K562 (cell line): Measurements from ENCODE around the gene SLC19A1. TPM values are rescaled to one million over a fixed set of nuclear protein-coding genes. Genes with fewer than 3 reads are reported as not detected.

Experiments used
- ATAC-seq: fragments of 200-7000 bp; cut with Tn5 transposase; 3 replicates; pipeline ENCODE4 v1.9.1; 2020; ENCODE audit warnings: moderate library complexity
- BruUV-seq: library from RNA; stranded (reverse); fragments of 400-500 nt; replicated peaks from 2 replicates; lab custom pipeline; 2021; lab: Mats Ljungman, UMichigan
- CTCF ChIA-PET: fragments of 300-600 bp; formaldehyde crosslinking; extraction: SDS; loops from one replicate; lab custom pipeline; 2021; ENCODE audit warnings: low intra/inter-chr PET ratio; lab: Yijun Ruan, JAX
- POLR2A ChIA-PET: fragments of 300-600, 350-650 bp; sonication (Branson Sonifier 250); formaldehyde crosslinking; extraction: SDS; loops from one replicate; lab custom pipeline; 2021; ENCODE audit warnings: antibody characterized with exemption, inconsistent platforms; lab: Yijun Ruan, JAX
- DNase-seq, 4 experiments: peaks; one replicate each; pipeline versions ENCODE4 v3.0.0 to v3.0.0-alpha.2; 2011 to 2018; ENCODE audit warnings: low spot score in 3 of 4, mixed read lengths in 3 of 4; ENCODE audit errors: extremely low read depth in 1 of 4
- FAIRE-seq: peaks from 2 replicates; lab custom pipeline; 2011; peaks lifted over from hg19 to GRCh38; lab: Jason Lieb, UNC
- H2AFZ ChIP-seq: 2 replicates; pipeline ENCODE4 v1.6.0; 2011; ENCODE audit warnings: low read depth, low read length, control low read depth, inconsistent platforms
- H3K27ac ChIP-seq: fragments of 200-600 bp; 3 replicates; pipeline ENCODE4 v1.8.0; 2011; ENCODE audit warnings: low read depth, mild to moderate bottlenecking, control low read depth, inconsistent platforms, low read length, moderate library complexity, mixed read lengths; ENCODE audit errors: extremely low read depth
- H3K27me3 ChIP-seq, 2 experiments: fragments of 300-600 bp in 1 of 2; 2 replicates in 1 of 2; 3 replicates in 1 of 2; pipeline versions ENCODE4 v1.6.0 to v1.8.0; 2011; ENCODE audit warnings: inconsistent platforms in 2 of 2, low read length in 2 of 2, mild to moderate bottlenecking in 1 of 2, mixed read lengths in 1 of 2, moderate library complexity in 1 of 2; ENCODE audit not compliant: control insufficient read depth in 2 of 2, insufficient read depth in 2 of 2
- H3K36me3 ChIP-seq: fragments of 300-600 bp; 3 replicates; pipeline ENCODE4 v1.8.0; 2011; ENCODE audit warnings: mild to moderate bottlenecking, low read length, inconsistent platforms; ENCODE audit not compliant: control insufficient read depth, insufficient read depth
- H3K4me1 ChIP-seq, 2 experiments: fragments of 200-600 bp in 1 of 2; replicated peaks in 1 of 2; 2 replicates in 1 of 2; 3 replicates in 1 of 2; pipeline versions ENCODE4 v1.5.1 to v1.8.0; 2011; ENCODE audit warnings: inconsistent platforms in 2 of 2, low read length in 2 of 2, mild to moderate bottlenecking in 1 of 2, mixed read lengths in 1 of 2, moderate library complexity in 1 of 2; ENCODE audit not compliant: control insufficient read depth in 2 of 2, insufficient read depth in 2 of 2
- H3K4me2 ChIP-seq: 2 replicates; pipeline ENCODE4 v1.6.1; 2011; ENCODE audit warnings: low read length, control low read depth, inconsistent platforms, mixed read lengths; ENCODE audit not compliant: insufficient read depth
- H3K4me3 ChIP-seq: fragments of 200-600 bp; sonication (generic), shearing (Covaris generic); 2 replicates; pipeline ENCODE4 v1.5.1; 2016; ENCODE audit warnings: control low read depth, inconsistent platforms
- H3K79me2 ChIP-seq: fragments of 200-600 bp; 3 replicates; pipeline ENCODE4 v1.8.0; 2011; ENCODE audit warnings: low read length, inconsistent platforms; ENCODE audit not compliant: control insufficient read depth, insufficient read depth
- H3K9ac ChIP-seq, 2 experiments: 2 replicates each; pipeline versions ENCODE4 v1.6.0 to v1.6.1; 2011; ENCODE audit warnings: low read depth in 2 of 2, low read length in 2 of 2, control low read depth in 1 of 2, inconsistent platforms in 1 of 2, mild to moderate bottlenecking in 1 of 2, mixed read lengths in 1 of 2; ENCODE audit not compliant: insufficient read depth in 1 of 2
- H3K9me1 ChIP-seq: one replicate; pipeline ENCODE4 v1.6.0; 2011; ENCODE audit warnings: inconsistent platforms, mild to moderate bottlenecking, low read length, moderate library complexity; ENCODE audit not compliant: control insufficient read depth, insufficient read depth
- H3K9me3 ChIP-seq: replicated peaks from 2 replicates; pipeline ENCODE4 v1.5.1; 2011; ENCODE audit warnings: low read depth, low read length, inconsistent platforms; ENCODE audit not compliant: control insufficient read depth, insufficient read depth
- H4K20me1 ChIP-seq: replicated peaks from 2 replicates; pipeline ENCODE4 v1.6.1; 2011; ENCODE audit warnings: low read length, inconsistent platforms, mixed read lengths; ENCODE audit not compliant: control insufficient read depth, insufficient read depth
- GATAD2A ChIP-seq: fragments of 450-650 bp; IDR thresholded peaks from 2 replicates; pipeline ENCODE4 v1.6.1; 2017
- HBP1 ChIP-seq: fragments of 450-650 bp; formaldehyde crosslinking; IDR thresholded peaks from 2 replicates; pipeline ENCODE4 v1.4.0; 2022; ENCODE audit warnings: missing genetic modification characterization
- HMGXB4 ChIP-seq: sonication (generic); formaldehyde crosslinking; IDR thresholded peaks from 2 replicates; pipeline ENCODE4 v1.8.1; 2023; ENCODE audit warnings: mild to moderate bottlenecking, missing genetic modification reagents
- HOXB6 ChIP-seq: fragments of 250-450 bp; sonication (Bioruptor Pico); IDR thresholded peaks from 2 replicates; pipeline ENCODE4 v1.5.1; 2022; ENCODE audit warnings: mild to moderate bottlenecking, borderline replicate concordance
- MTA2 ChIP-seq: fragments of 450-650 bp; IDR thresholded peaks from 2 replicates; pipeline ENCODE4 v1.6.1; 2016; ENCODE audit warnings: low read depth
- NFATC3 ChIP-seq: fragments of 450-650 bp; IDR thresholded peaks from 2 replicates; pipeline ENCODE4 v1.6.1; 2017; ENCODE audit warnings: mild to moderate bottlenecking
- POLR2A ChIP-seq: fragments of 450-650 bp; conservative IDR thresholded peaks from 2 replicates; pipeline ENCODE4 v1.6.1; 2016
- POLR2B ChIP-seq: fragments of 450-650 bp; IDR thresholded peaks from 2 replicates; pipeline ENCODE4 v1.6.1; 2018; ENCODE audit warnings: low read depth; ENCODE audit not compliant: partially characterized antibody
- SMC3 ChIP-seq: conservative IDR thresholded peaks from 2 replicates; pipeline ENCODE4 v1.6.1; 2011; ENCODE audit warnings: low read depth, low read length, improper control_type of control experiment; ENCODE audit not compliant: insufficient read depth
- SRSF3 ChIP-seq: fragments of 200-400 bp; formaldehyde crosslinking; IDR thresholded peaks from 2 replicates; pipeline ENCODE4 v1.6.1; 2016; ENCODE audit warnings: mild to moderate bottlenecking, low read length, moderate library complexity; ENCODE audit not compliant: insufficient read depth
- SUPT5H ChIP-seq: fragments of 450-650 bp; IDR thresholded peaks from 2 replicates; pipeline ENCODE4 v1.6.1; 2016
- TCF7 ChIP-seq: sonication (generic); IDR thresholded peaks from 2 replicates; pipeline ENCODE4 v1.6.1; 2016; ENCODE audit warnings: antibody characterized with exemption, borderline replicate concordance
- THRB ChIP-seq: fragments of 450-650 bp; formaldehyde crosslinking; conservative IDR thresholded peaks from 2 replicates; pipeline ENCODE4 v1.4.0; 2022; ENCODE audit warnings: mild to moderate bottlenecking, missing genetic modification characterization
- ZBTB2 ChIP-seq: fragments of 450-650 bp; IDR thresholded peaks from 2 replicates; pipeline ENCODE4 v1.6.1; 2016; ENCODE audit warnings: antibody characterized with exemption
- ZBTB5 ChIP-seq: fragments of 450-650 bp; IDR thresholded peaks from 2 replicates; pipeline ENCODE4 v1.6.1; 2017; ENCODE audit warnings: antibody characterized with exemption
- WGBS: fragments of 100-300 bp; shearing (Covaris generic); methylation state at CpG from one replicate; pipeline ENCODE4 v1.1.6; 2016; ENCODE audit warnings: low coverage, mixed read lengths; ENCODE audit not compliant: insufficient coverage; ENCODE audit errors: missing lambda C conversion rate; 5-methylcytosine and 5-hydroxymethylcytosine counted together
- in situ Hi-C: fragments of 300-500 bp; cut with MboI; formaldehyde crosslinking; loops from 4 replicates; pipeline ENCODE4 v1.15.0; 2018; ENCODE audit warnings: inconsistent platforms, mixed read lengths
- intact Hi-C: fragments of 100-400 bp; cut with micrococcal nuclease; formaldehyde crosslinking; loops from 2 replicates; pipeline ENCODE4 v1.14.2; 2022
- polyA plus RNA-seq, 8 experiments: library from polyadenylated mRNA; depleted of rRNA in 4 of 8; stranded (reverse) in 5 of 8; unstranded in 3 of 8; fragments of >200 nt; fragmentation: Nextera tagmentation in 2 of 8; fragmentation: Illumina TruSeq in 1 of 8; extraction: Ambion mirVana in 2 of 8; extraction: Trizol in 1 of 8; gene quantifications; 2 replicates each; pipeline versions ENCODE4 v1.2.1 to v1.2.3, GENCODE V29; 2011 to 2014; ENCODE audit warnings: inconsistent platforms in 1 of 8, missing spikeins in 1 of 8
- total RNA-seq, 7 experiments: library from RNA; depleted of rRNA in 6 of 7; stranded (reverse); fragments of >200 nt in 6 of 7; fragmentation: Illumina TruSeq in 2 of 7; extraction: Trizol in 2 of 7; gene quantifications; 2 replicates each; pipeline versions ENCODE4 v1.2.1 to v1.2.3, GENCODE V29; 2011 to 2021; ENCODE audit warnings: low replicate concordance in 1 of 7

The SLC19A1 gene
- total and polyA plus RNA-seq, 9 of the 15 experiments (the other 6 are each of a cell fraction or from before 2014, with no cell fraction given), result 0.65 to 88.7 (median 12.0) TPM

GRCh38 chr21:45507888-45508508, 34.2 kb downstream of the SLC19A1 start:
- ATAC-seq (no peak), DNase-seq (no peak), FAIRE-seq (peak; percentile 69)
- Histone ChIP-seq H2AFZ (no peak overlapping the region), H3K4me2 (no peak overlapping the region), H3K9me1 (no peaks in the 10 kb centered on the region), H3K36me3 (peaks cover 17% of the 10 kb centered on the region; the same call in 1 of the 3 replicates), H3K27ac (no peak overlapping the region), H3K4me3 (no peak overlapping the region), H4K20me1 (peaks cover 30% of the 10 kb centered on the region), H3K9ac (no peak overlapping the region; a peak in 1 of 4 replicates), H3K4me1 (peaks cover 6 to 79% of the 10 kb centered on the region in 2 experiments; a peak in 4 of 5 replicates), H3K27me3 (no peaks in the 10 kb centered on the region), H3K9me3 (no peaks in the 10 kb centered on the region), H3K79me2 (no peaks in the 10 kb centered on the region)
- intact Hi-C loops, result no loop called here
- WGBS, result 100% methylated on average over 2 of the region's 3 CpGs
- ChIA-PET CTCF (no interaction called here), POLR2A (interaction anchor here (0.9 kb wide), 1 partner anchor 16 kb away, joined by 3 read pairs; no protein-coding TSS in a partner anchor)
- BruUV-seq, result no TSS peak
- in situ Hi-C loops, result no loop called here
- TF ChIP-seq ZBTB2 (peak; percentile 89), NFATC3 (no peak), ZBTB5 (peak; percentile 44; the same call in 1 of the 2 replicates), THRB (CRISPR knock-in tag) (peak; percentile 30; the same call in 1 of the 2 replicates), HOXB6 (no peak), MTA2 (0 out of 2 replicates have a peak, but pooled peaks have one; percentile 26), SUPT5H (peak; percentile 68), HMGXB4 (CRISPR knock-in tag) (no peak), POLR2B (peak; percentile 55), TCF7 (no peak), HBP1 (CRISPR knock-in tag) (peak; percentile 75; the same call in 1 of the 2 replicates), GATAD2A (peak; percentile 74; the same call in 1 of the 2 replicates), POLR2A (peak; percentile 72), SMC3 (no peak), SRSF3 (no peak)
